Measurements from ENCODE around the gene DBN1.

Gene DBN1

GRCh38 chr5:177455661-177456590 is 17.5 kb downstream of the DBN1 start:
- H3K9ac ChIP-seq (ENCODE audit: low read depth, low read length, poor library complexity) = peak overlapping the region; percentile 99
- peak overlapping the region; percentile 80 for H3K4ac ChIP-seq (ENCODE audit: low read length)
- DNase-seq (ENCODE audit: low spot score) = peak; percentile 94
- H2BK15ac ChIP-seq (ENCODE audit: low read length) = peak overlapping the region; percentile 87
- peak overlapping the region; percentile 67 for H2BK12ac ChIP-seq (ENCODE audit: low read length)
- peak overlapping the region; percentile 91 for H2BK5ac ChIP-seq (ENCODE audit: low read length)
- H3K27me3 ChIP-seq (ENCODE audit: control insufficient read depth in 3 of 3, insufficient read depth in 3 of 3, low read depth in 1 of 3, low read length in 3 of 3) = peaks cover 0 to 2% (median 0%) of the 10 kb centered on the region in 3 experiments
- peaks cover 19 to 21% of the 10 kb centered on the region in 2 donors for H3K4me1 ChIP-seq (ENCODE audit: control insufficient read depth in 2 of 2, insufficient read depth in 1 of 2, low read depth in 1 of 2, low read length in 2 of 2)
- no CpG with 5 or more reads among the region's 76 CpGs for WGBS, 2 donors (ENCODE audit: extremely low coverage in 2 of 2, insufficient read length in 2 of 2, insufficient replicate concordance in 1 of 2)
- peak overlapping the region; percentile 92 for H3K27ac ChIP-seq (replicated peaks; ENCODE audit: low read length)
- H3K4me2 ChIP-seq (ENCODE audit: insufficient read depth, low read length, poor library complexity, severe bottlenecking) = peak overlapping the region; percentile 98
- H3K9me3 ChIP-seq (replicated peaks in 1 of 2; ENCODE audit: control insufficient read depth in 2 of 2, insufficient read depth in 1 of 2, low read depth in 1 of 2, low read length in 2 of 2) = peaks cover 0 to 2% of the 10 kb centered on the region in 2 donors
- H3K79me1 ChIP-seq (ENCODE audit: low read depth, low read length) = peaks cover 13% of the 10 kb centered on the region
- peak overlapping the region; percentile 100 for H3K23ac ChIP-seq (ENCODE audit: low read depth, low read length, poor library complexity)
- H2BK120ac ChIP-seq (ENCODE audit: low read depth, low read length) = peak overlapping the region; percentile 94
- H3K36me3 ChIP-seq (replicated peaks in 1 of 2; ENCODE audit: control insufficient read depth in 2 of 2, insufficient read depth in 2 of 2, low read length in 2 of 2) = peaks cover 34 to 83% of the 10 kb centered on the region in 2 donors
- H4K8ac ChIP-seq (ENCODE audit: low read depth, low read length) = no peak overlapping the region
- peak overlapping the region; percentile 99 for H3K18ac ChIP-seq (ENCODE audit: low read length)
- H2AK5ac ChIP-seq (ENCODE audit: low read depth, low read length) = peak overlapping the region; percentile 98
- no peak overlapping the region for H2AFZ ChIP-seq (ENCODE audit: low read length)
- peak overlapping the region; percentile 98 for H3K14ac ChIP-seq (ENCODE audit: low read length)
- peak overlapping the region in 1 of 2 donors; percentile 85 for H3K4me3 ChIP-seq (ENCODE audit: low read length in 2 of 2)
- no peak overlapping the region for H4K91ac ChIP-seq (ENCODE audit: low read depth, low read length, poor library complexity)

- Histone ChIP-seq H2BK15ac (ENCODE audit: low read length) (peak overlapping the region; percentile 93), H3K4me3 (ENCODE audit: low read length in 2 of 2) (peak overlapping the region in 1 of 2 donors; percentile 85)
Observed at GRCh38 chr5:177455036-177455660, 18.3 kb downstream of the DBN1 start.

GRCh38 chr5:177454397-177455035 is 18.9 kb downstream of the DBN1 start:
- WGBS, 2 donors (ENCODE audit: extremely low coverage in 2 of 2, insufficient read length in 2 of 2, insufficient replicate concordance in 1 of 2) = no CpG with 5 or more reads among the region's 84 CpGs
- H3K9ac ChIP-seq (ENCODE audit: low read depth, low read length, poor library complexity) = peak overlapping the region; percentile 99

More at GRCh38 chr5:177455036-177455660, 18.3 kb downstream of the DBN1 start:
- no CpG with 5 or more reads among the region's 80 CpGs for WGBS, 2 donors (ENCODE audit: extremely low coverage in 2 of 2, insufficient read length in 2 of 2, insufficient replicate concordance in 1 of 2)
- peaks cover 31 to 75% of the 10 kb centered on the region in 2 donors for H3K36me3 ChIP-seq (replicated peaks in 1 of 2; ENCODE audit: control insufficient read depth in 2 of 2, insufficient read depth in 2 of 2, low read length in 2 of 2)
- peak overlapping the region; percentile 82 for H4K91ac ChIP-seq (ENCODE audit: low read depth, low read length, poor library complexity)
- peak overlapping the region; percentile 86 for H3K4ac ChIP-seq (ENCODE audit: low read length)
- H3K14ac ChIP-seq (ENCODE audit: low read length) = peak overlapping the region; percentile 98
- peak overlapping the region; percentile 99 for H3K18ac ChIP-seq (ENCODE audit: low read length)
- peak overlapping the region; percentile 98 for H2AK5ac ChIP-seq (ENCODE audit: low read depth, low read length)
- H3K9me3 ChIP-seq (replicated peaks in 1 of 2; ENCODE audit: control insufficient read depth in 2 of 2, insufficient read depth in 1 of 2, low read depth in 1 of 2, low read length in 2 of 2) = peaks cover 0 to 2% of the 10 kb centered on the region in 2 donors
- no peak overlapping the region for H2AFZ ChIP-seq (ENCODE audit: low read length)
- peaks cover 13% of the 10 kb centered on the region for H3K79me1 ChIP-seq (ENCODE audit: low read depth, low read length)
- peak overlapping the region; percentile 99 for H3K9ac ChIP-seq (ENCODE audit: low read depth, low read length, poor library complexity)
- peak overlapping the region; percentile 100 for H2BK12ac ChIP-seq (ENCODE audit: low read length)
- peak overlapping the region; percentile 92 for H3K27ac ChIP-seq (replicated peaks; ENCODE audit: low read length)
- peak overlapping the region; percentile 98 for H3K4me2 ChIP-seq (ENCODE audit: insufficient read depth, low read length, poor library complexity, severe bottlenecking)
- peaks cover 19 to 21% of the 10 kb centered on the region in 2 donors for H3K4me1 ChIP-seq (ENCODE audit: control insufficient read depth in 2 of 2, insufficient read depth in 1 of 2, low read depth in 1 of 2, low read length in 2 of 2)
- H4K8ac ChIP-seq (ENCODE audit: low read depth, low read length) = peak overlapping the region; percentile 78
- peak overlapping the region; percentile 91 for H2BK5ac ChIP-seq (ENCODE audit: low read length)
- H2BK120ac ChIP-seq (ENCODE audit: low read depth, low read length) = peak overlapping the region; percentile 94
- peak overlapping the region; percentile 100 for H3K23ac ChIP-seq (ENCODE audit: low read depth, low read length, poor library complexity)
- DNase-seq (ENCODE audit: low spot score) = peak; percentile 87
- peaks cover 0 to 2% (median 0%) of the 10 kb centered on the region in 3 experiments for H3K27me3 ChIP-seq (ENCODE audit: control insufficient read depth in 3 of 3, insufficient read depth in 3 of 3, low read depth in 1 of 3, low read length in 3 of 3)

More at GRCh38 chr5:177454397-177455035, 18.9 kb downstream of the DBN1 start:
- peaks cover 0 to 2% (median 0%) of the 10 kb centered on the region in 3 experiments for H3K27me3 ChIP-seq (ENCODE audit: control insufficient read depth in 3 of 3, insufficient read depth in 3 of 3, low read depth in 1 of 3, low read length in 3 of 3)
- no peak overlapping the region for H2AFZ ChIP-seq (ENCODE audit: low read length)
- H3K27ac ChIP-seq (replicated peaks; ENCODE audit: low read length) = peak overlapping the region; percentile 92
- peak overlapping the region; percentile 82 for H4K91ac ChIP-seq (ENCODE audit: low read depth, low read length, poor library complexity)
- peak overlapping the region; percentile 97 for H3K14ac ChIP-seq (ENCODE audit: low read length)
- peak overlapping the region in 1 of 2 donors; percentile 85 for H3K4me3 ChIP-seq (ENCODE audit: low read length in 2 of 2)
- peaks cover 24 to 25% of the 10 kb centered on the region in 2 donors for H3K4me1 ChIP-seq (ENCODE audit: control insufficient read depth in 2 of 2, insufficient read depth in 1 of 2, low read depth in 1 of 2, low read length in 2 of 2)
- peak overlapping the region; percentile 98 for H2AK5ac ChIP-seq (ENCODE audit: low read depth, low read length)
- H2BK12ac ChIP-seq (ENCODE audit: low read length) = peak overlapping the region; percentile 100
- H2BK5ac ChIP-seq (ENCODE audit: low read length) = peak overlapping the region; percentile 91
- H3K23ac ChIP-seq (ENCODE audit: low read depth, low read length, poor library complexity) = peak overlapping the region; percentile 100
- H3K79me1 ChIP-seq (ENCODE audit: low read depth, low read length) = peaks cover 13% of the 10 kb centered on the region
- peak overlapping the region; percentile 86 for H3K4ac ChIP-seq (ENCODE audit: low read length)
- H2BK15ac ChIP-seq (ENCODE audit: low read length) = peak overlapping the region; percentile 93
- peak overlapping the region; percentile 99 for H3K18ac ChIP-seq (ENCODE audit: low read length)
- peak overlapping the region; percentile 98 for H3K4me2 ChIP-seq (ENCODE audit: insufficient read depth, low read length, poor library complexity, severe bottlenecking)
- H3K36me3 ChIP-seq (replicated peaks in 1 of 2; ENCODE audit: control insufficient read depth in 2 of 2, insufficient read depth in 2 of 2, low read length in 2 of 2) = peaks cover 24 to 69% of the 10 kb centered on the region in 2 donors
- H3K9me3 ChIP-seq (replicated peaks in 1 of 2; ENCODE audit: control insufficient read depth in 2 of 2, insufficient read depth in 1 of 2, low read depth in 1 of 2, low read length in 2 of 2) = no peaks in the 10 kb centered on the region
- H4K8ac ChIP-seq (ENCODE audit: low read depth, low read length) = peak overlapping the region; percentile 78
- H2BK120ac ChIP-seq (ENCODE audit: low read depth, low read length) = peak overlapping the region; percentile 10
- peak; percentile 92 for DNase-seq (ENCODE audit: low spot score)
